Sigmoid colon (tissue), 4 donors: ENCODE data around the gene FIBP.

ENCODE experiments used
- CTCF ChIP-seq, 4 experiments: fragments of 450-650 bp in 3 of 4; fragments of 200-600 bp in 1 of 4; IDR thresholded peaks; one replicate each; pipeline ENCODE4 v1.5.1; 2016 to 2019; ENCODE audit warnings: antibody characterized with exemption in 4 of 4, mild to moderate bottlenecking in 3 of 4, moderate library complexity in 2 of 4
- POLR2A ChIP-seq, 2 donors: fragments of 450-650 bp; IDR thresholded peaks; one replicate each; pipeline ENCODE4 v1.6.1; 2016; ENCODE audit warnings: antibody characterized with exemption in 2 of 2, mild to moderate bottlenecking in 2 of 2, moderate library complexity in 2 of 2
- POLR2AphosphoS5 ChIP-seq, 4 donors: sonication (generic); formaldehyde crosslinking; IDR thresholded peaks; one replicate each; pipeline ENCODE4 v1.6.1; 2017; ENCODE audit warnings: antibody characterized with exemption in 4 of 4

GRCh38 chr11:65866509-65867283 is 21.6 kb downstream of the FIBP start:
- TF ChIP-seq CTCF (IDR thresholded peaks at IDR 0.05), result no peak
- no peak for TF ChIP-seq POLR2A (IDR thresholded peaks at IDR 0.05)
- no peak for TF ChIP-seq POLR2AphosphoS5 (IDR thresholded peaks at IDR 0.05)
